ENCODE measurements around the gene CNKSR2.

GRCh38 chrX:21438792-21439191, 64.6 kb downstream of the CNKSR2 start:
- TF ChIP-seq MLX (CRISPR knock-in tag; IDR thresholded peaks at IDR 0.05) = no peak
- no peak for TF ChIP-seq HMGA2 (CRISPR knock-in tag; IDR thresholded peaks at IDR 0.05)
- TF ChIP-seq, protein P1, sequence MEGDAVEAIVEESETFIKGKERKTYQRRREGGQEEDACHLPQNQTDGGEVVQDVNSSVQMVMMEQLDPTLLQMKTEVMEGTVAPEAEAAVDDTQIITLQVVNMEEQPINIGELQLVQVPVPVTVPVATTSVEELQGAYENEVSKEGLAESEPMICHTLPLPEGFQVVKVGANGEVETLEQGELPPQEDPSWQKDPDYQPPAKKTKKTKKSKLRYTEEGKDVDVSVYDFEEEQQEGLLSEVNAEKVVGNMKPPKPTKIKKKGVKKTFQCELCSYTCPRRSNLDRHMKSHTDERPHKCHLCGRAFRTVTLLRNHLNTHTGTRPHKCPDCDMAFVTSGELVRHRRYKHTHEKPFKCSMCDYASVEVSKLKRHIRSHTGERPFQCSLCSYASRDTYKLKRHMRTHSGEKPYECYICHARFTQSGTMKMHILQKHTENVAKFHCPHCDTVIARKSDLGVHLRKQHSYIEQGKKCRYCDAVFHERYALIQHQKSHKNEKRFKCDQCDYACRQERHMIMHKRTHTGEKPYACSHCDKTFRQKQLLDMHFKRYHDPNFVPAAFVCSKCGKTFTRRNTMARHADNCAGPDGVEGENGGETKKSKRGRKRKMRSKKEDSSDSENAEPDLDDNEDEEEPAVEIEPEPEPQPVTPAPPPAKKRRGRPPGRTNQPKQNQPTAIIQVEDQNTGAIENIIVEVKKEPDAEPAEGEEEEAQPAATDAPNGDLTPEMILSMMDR (IDR thresholded peaks at IDR 0.05) = no peak
- no peak for TF ChIP-seq TCF7 (CRISPR knock-in tag; IDR thresholded peaks at IDR 0.05; ENCODE audit: low read depth)
- TF ChIP-seq ATF3 (CRISPR knock-in tag; conservative IDR thresholded peaks at IDR 0.05) = no peak
- TF ChIP-seq, protein P2, sequence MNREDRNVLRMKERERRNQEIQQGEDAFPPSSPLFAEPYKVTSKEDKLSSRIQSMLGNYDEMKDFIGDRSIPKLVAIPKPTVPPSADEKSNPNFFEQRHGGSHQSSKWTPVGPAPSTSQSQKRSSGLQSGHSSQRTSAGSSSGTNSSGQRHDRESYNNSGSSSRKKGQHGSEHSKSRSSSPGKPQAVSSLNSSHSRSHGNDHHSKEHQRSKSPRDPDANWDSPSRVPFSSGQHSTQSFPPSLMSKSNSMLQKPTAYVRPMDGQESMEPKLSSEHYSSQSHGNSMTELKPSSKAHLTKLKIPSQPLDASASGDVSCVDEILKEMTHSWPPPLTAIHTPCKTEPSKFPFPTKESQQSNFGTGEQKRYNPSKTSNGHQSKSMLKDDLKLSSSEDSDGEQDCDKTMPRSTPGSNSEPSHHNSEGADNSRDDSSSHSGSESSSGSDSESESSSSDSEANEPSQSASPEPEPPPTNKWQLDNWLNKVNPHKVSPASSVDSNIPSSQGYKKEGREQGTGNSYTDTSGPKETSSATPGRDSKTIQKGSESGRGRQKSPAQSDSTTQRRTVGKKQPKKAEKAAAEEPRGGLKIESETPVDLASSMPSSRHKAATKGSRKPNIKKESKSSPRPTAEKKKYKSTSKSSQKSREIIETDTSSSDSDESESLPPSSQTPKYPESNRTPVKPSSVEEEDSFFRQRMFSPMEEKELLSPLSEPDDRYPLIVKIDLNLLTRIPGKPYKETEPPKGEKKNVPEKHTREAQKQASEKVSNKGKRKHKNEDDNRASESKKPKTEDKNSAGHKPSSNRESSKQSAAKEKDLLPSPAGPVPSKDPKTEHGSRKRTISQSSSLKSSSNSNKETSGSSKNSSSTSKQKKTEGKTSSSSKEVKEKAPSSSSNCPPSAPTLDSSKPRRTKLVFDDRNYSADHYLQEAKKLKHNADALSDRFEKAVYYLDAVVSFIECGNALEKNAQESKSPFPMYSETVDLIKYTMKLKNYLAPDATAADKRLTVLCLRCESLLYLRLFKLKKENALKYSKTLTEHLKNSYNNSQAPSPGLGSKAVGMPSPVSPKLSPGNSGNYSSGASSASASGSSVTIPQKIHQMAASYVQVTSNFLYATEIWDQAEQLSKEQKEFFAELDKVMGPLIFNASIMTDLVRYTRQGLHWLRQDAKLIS (CRISPR knock-in tag; IDR thresholded peaks at IDR 0.05; ENCODE audit: borderline replicate concordance) = no peak
- TF ChIP-seq TP53 (CRISPR knock-in tag; IDR thresholded peaks at IDR 0.05) = no peak
- no peak for TF ChIP-seq NFYB (CRISPR knock-in tag; conservative IDR thresholded peaks at IDR 0.05; ENCODE audit: low read depth)
- TF ChIP-seq CREB1 (CRISPR knock-in tag; IDR thresholded peaks at IDR 0.05) = no peak
- TF ChIP-seq ESRRA (CRISPR knock-in tag; IDR thresholded peaks at IDR 0.05; ENCODE audit: borderline replicate concordance) = no peak
- TF ChIP-seq RORB (CRISPR knock-in tag; IDR thresholded peaks at IDR 0.05) = no peak

Data from WTC11 (cell line).